ENCODE data around the gene SYCE1. TPM values are rescaled to one million over a fixed set of nuclear protein-coding genes. Genes with fewer than 3 reads are reported as not detected.

The SYCE1 gene
- total RNA-seq, 1 donor from 2014 or later: not detected

GRCh38 chr10:133516057-133516456 lies 49.3 kb downstream of the SYCE1 start:
- H3K27ac ChIP-seq: no peak overlapping the region
- intact Hi-C loops (cut with DNase I): no loop called here
- H3K9me3 ChIP-seq: no peaks in the 10 kb centered on the region
- H3K36me3 ChIP-seq: no peaks in the 10 kb centered on the region
- no peak for DNase-seq (ENCODE audit: extremely low spot score in 2 of 2)
- TF ChIP-seq POLR2AphosphoS5 (IDR thresholded peaks at IDR 0.05; ENCODE audit: insufficient read depth in 1 of 2, low read depth in 1 of 2) (no peak), POLR2A (IDR thresholded peaks at IDR 0.05) (no peak)
- TF ChIP-seq, protein P1, sequence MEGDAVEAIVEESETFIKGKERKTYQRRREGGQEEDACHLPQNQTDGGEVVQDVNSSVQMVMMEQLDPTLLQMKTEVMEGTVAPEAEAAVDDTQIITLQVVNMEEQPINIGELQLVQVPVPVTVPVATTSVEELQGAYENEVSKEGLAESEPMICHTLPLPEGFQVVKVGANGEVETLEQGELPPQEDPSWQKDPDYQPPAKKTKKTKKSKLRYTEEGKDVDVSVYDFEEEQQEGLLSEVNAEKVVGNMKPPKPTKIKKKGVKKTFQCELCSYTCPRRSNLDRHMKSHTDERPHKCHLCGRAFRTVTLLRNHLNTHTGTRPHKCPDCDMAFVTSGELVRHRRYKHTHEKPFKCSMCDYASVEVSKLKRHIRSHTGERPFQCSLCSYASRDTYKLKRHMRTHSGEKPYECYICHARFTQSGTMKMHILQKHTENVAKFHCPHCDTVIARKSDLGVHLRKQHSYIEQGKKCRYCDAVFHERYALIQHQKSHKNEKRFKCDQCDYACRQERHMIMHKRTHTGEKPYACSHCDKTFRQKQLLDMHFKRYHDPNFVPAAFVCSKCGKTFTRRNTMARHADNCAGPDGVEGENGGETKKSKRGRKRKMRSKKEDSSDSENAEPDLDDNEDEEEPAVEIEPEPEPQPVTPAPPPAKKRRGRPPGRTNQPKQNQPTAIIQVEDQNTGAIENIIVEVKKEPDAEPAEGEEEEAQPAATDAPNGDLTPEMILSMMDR (IDR thresholded peaks at IDR 0.05): no peak
- H3K4me3 ChIP-seq: no peak overlapping the region
- no peaks in the 10 kb centered on the region for H3K27me3 ChIP-seq
- peaks cover 8% of the 10 kb centered on the region for H3K4me1 ChIP-seq

DNA sequence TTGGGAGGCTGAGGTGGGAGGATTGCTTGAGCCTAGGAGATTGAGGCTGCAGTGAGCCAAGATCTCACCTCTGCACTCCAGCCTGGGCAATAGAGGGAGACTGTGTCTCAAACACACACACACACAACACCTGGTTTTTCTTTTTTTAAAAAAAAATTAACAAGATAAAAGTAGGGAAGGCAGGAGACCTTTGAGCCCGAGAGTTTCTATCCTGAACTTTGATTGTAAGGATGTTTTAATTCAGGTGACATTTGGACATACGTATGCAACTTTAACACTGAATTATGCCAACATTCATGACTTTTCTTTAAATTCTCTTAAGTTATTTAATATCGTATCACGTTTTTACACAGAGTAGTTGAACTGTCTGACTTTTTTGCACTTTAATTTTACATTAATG lies 49.9 kb downstream of the SYCE1 start:
- H3K27me3 ChIP-seq: no peaks in the 10 kb centered on the region
- DNase-seq (ENCODE audit: extremely low spot score in 2 of 2): no peak
- H3K9me3 ChIP-seq: no peaks in the 10 kb centered on the region
- intact Hi-C loops (cut with DNase I): no loop called here
- TF ChIP-seq, protein P1 (IDR thresholded peaks at IDR 0.05): no peak
- TF ChIP-seq POLR2A (IDR thresholded peaks at IDR 0.05): no peak
- TF ChIP-seq POLR2AphosphoS5 (IDR thresholded peaks at IDR 0.05; ENCODE audit: insufficient read depth in 1 of 2, low read depth in 1 of 2): no peak
- peaks cover 8% of the 10 kb centered on the region for H3K4me1 ChIP-seq
- no peaks in the 10 kb centered on the region for H3K36me3 ChIP-seq
- H3K4me3 ChIP-seq: no peak overlapping the region
- H3K27ac ChIP-seq: no peak overlapping the region

- H3K4me1 ChIP-seq: no peaks in the 10 kb centered on the region
- no peak overlapping the region for H3K27ac ChIP-seq
- no peaks in the 10 kb centered on the region for H3K36me3 ChIP-seq
- H3K27me3 ChIP-seq: no peaks in the 10 kb centered on the region
- DNase-seq (ENCODE audit: extremely low spot score in 2 of 2): no peak
- no peaks in the 10 kb centered on the region for H3K9me3 ChIP-seq
- no peak overlapping the region for H3K4me3 ChIP-seq
- intact Hi-C loops (cut with DNase I): no loop called here
- TF ChIP-seq POLR2AphosphoS5 (IDR thresholded peaks at IDR 0.05; ENCODE audit: insufficient read depth in 1 of 2, low read depth in 1 of 2) (no peak), POLR2A (IDR thresholded peaks at IDR 0.05) (no peak)
- TF ChIP-seq, protein P1 (IDR thresholded peaks at IDR 0.05): no peak
These were observed 53.4 kb downstream of the SYCE1 start for GRCh38 chr10:133511907-133512528.

- intact Hi-C loops (cut with DNase I): no loop called here
- H3K27me3 ChIP-seq: no peaks in the 10 kb centered on the region
- no peak overlapping the region for H3K4me3 ChIP-seq
- H3K27ac ChIP-seq: no peak overlapping the region
- no peak for DNase-seq (ENCODE audit: extremely low spot score in 2 of 2)
- no peaks in the 10 kb centered on the region for H3K36me3 ChIP-seq
- TF ChIP-seq POLR2AphosphoS5 (IDR thresholded peaks at IDR 0.05; ENCODE audit: insufficient read depth in 1 of 2, low read depth in 1 of 2): no peak
- TF ChIP-seq, protein P1 (IDR thresholded peaks at IDR 0.05): no peak
- TF ChIP-seq POLR2A (IDR thresholded peaks at IDR 0.05): no peak
- H3K9me3 ChIP-seq: no peaks in the 10 kb centered on the region
- H3K4me1 ChIP-seq: no peaks in the 10 kb centered on the region
These were observed 54.0 kb downstream of the SYCE1 start for GRCh38 chr10:133511408-133511807.

DNA sequence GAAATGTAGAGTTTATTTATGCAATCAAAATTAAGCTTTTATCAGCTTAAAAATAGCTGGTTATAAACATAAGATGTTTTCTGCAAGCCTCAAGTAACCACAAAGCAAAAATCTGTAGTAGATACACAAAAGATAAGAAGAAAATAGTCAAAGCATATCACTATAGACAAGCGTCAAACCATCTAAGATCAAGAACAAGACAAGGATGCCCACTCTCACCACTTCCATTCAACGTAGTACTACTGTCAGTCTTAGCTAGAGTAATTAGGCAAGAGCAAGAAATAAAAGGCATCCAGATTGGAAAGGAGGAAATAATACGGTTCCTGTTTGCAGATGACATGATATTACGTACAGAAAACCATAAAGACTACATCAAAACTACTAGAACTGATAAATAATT lies 55.7 kb downstream of the SYCE1 start:
- intact Hi-C loops (cut with DNase I): no loop called here
- no peak for DNase-seq (ENCODE audit: extremely low spot score in 2 of 2)
- no peak overlapping the region for H3K27ac ChIP-seq
- no peaks in the 10 kb centered on the region for H3K36me3 ChIP-seq
- no peaks in the 10 kb centered on the region for H3K9me3 ChIP-seq
- H3K4me1 ChIP-seq: no peaks in the 10 kb centered on the region
- TF ChIP-seq, protein P1 (IDR thresholded peaks at IDR 0.05): no peak
- TF ChIP-seq POLR2A (IDR thresholded peaks at IDR 0.05) (no peak), POLR2AphosphoS5 (IDR thresholded peaks at IDR 0.05; ENCODE audit: insufficient read depth in 1 of 2, low read depth in 1 of 2) (no peak)
- no peaks in the 10 kb centered on the region for H3K27me3 ChIP-seq
- no peak overlapping the region for H3K4me3 ChIP-seq

Measured in vagina (tissue), 2 donors.